Tibial nerve (tissue), 4 donors: ENCODE measurements around the gene IFNA13.

Experiments used
- EP300 ChIP-seq, 2 donors: sonication (generic); formaldehyde crosslinking; IDR thresholded peaks; one replicate each; pipeline ENCODE4 v1.6.1; 2017; ENCODE audit warnings: antibody characterized with exemption in 2 of 2, mild to moderate bottlenecking in 1 of 2
- POLR2A ChIP-seq, 2 donors: fragments of 450-650 bp; IDR thresholded peaks; one replicate each; pipeline ENCODE4 v1.6.1; 2017; ENCODE audit warnings: antibody characterized with exemption in 2 of 2, mild to moderate bottlenecking in 2 of 2, moderate library complexity in 2 of 2
- TF ChIP-seq, protein P1 (sequence below), 5 experiments: fragments of 200-600 bp in 3 of 5; fragments of 450-650 bp in 2 of 5; sonication (generic) in 3 of 5; IDR thresholded peaks; one replicate each; pipeline ENCODE4 v1.5.1; 2016 to 2019; ENCODE audit warnings: antibody characterized with exemption in 5 of 5, mild to moderate bottlenecking in 3 of 5, moderate library complexity in 2 of 5

DNA sequence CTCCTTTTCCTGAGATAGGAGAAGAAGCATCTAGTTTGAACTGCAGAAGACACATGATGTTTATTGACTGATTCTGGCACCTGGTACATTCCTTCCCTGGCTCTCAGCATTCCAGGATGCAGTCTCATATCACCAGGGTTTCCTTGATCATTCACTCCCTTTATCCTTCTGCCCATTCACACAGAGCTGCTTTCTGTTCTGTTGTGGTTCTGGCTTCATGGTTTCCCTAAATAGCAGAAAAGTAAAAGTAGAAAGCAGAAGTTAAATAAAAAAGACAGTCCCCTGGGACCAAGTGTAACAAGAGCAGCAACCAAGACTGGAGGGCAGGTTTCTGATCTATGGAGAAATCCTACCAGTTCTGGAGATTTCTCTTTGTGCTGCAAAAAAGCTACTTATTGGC, 44.2 kb upstream of the IFNA13 start:
- TF ChIP-seq, protein P1, sequence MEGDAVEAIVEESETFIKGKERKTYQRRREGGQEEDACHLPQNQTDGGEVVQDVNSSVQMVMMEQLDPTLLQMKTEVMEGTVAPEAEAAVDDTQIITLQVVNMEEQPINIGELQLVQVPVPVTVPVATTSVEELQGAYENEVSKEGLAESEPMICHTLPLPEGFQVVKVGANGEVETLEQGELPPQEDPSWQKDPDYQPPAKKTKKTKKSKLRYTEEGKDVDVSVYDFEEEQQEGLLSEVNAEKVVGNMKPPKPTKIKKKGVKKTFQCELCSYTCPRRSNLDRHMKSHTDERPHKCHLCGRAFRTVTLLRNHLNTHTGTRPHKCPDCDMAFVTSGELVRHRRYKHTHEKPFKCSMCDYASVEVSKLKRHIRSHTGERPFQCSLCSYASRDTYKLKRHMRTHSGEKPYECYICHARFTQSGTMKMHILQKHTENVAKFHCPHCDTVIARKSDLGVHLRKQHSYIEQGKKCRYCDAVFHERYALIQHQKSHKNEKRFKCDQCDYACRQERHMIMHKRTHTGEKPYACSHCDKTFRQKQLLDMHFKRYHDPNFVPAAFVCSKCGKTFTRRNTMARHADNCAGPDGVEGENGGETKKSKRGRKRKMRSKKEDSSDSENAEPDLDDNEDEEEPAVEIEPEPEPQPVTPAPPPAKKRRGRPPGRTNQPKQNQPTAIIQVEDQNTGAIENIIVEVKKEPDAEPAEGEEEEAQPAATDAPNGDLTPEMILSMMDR (IDR thresholded peaks at IDR 0.05): no peak
- TF ChIP-seq EP300 (IDR thresholded peaks at IDR 0.05): no peak
- no peak for TF ChIP-seq POLR2A (IDR thresholded peaks at IDR 0.05)
